RPMI7951 (cell line): ENCODE data around the gene STYK1. TPM values are rescaled to one million over a fixed set of nuclear protein-coding genes. Genes with fewer than 3 reads are reported as not detected.
A peak's percentile ranks its signal among the peaks of the same experiment; 100 is the strongest.
"Not testable (repeated sequence)": the region's sequence is repeated elsewhere in the genome, so short reads cannot be mapped to it uniquely, and the experiment has no call there.

Experiments used
- DNase-seq: peaks from one replicate; pipeline ENCODE4 v3.0.0-alpha.2; 2012; ENCODE audit warnings: low read depth
- total RNA-seq: library from RNA; depleted of rRNA; stranded (reverse); fragments of >200 nt; shearing (Covaris generic); gene quantifications from 2 replicates; pipeline ENCODE4 v1.2.3, GENCODE V29; 2014

Gene STYK1
- total RNA-seq, 1 experiment from 2014 or later = 0.84 TPM

DNA sequence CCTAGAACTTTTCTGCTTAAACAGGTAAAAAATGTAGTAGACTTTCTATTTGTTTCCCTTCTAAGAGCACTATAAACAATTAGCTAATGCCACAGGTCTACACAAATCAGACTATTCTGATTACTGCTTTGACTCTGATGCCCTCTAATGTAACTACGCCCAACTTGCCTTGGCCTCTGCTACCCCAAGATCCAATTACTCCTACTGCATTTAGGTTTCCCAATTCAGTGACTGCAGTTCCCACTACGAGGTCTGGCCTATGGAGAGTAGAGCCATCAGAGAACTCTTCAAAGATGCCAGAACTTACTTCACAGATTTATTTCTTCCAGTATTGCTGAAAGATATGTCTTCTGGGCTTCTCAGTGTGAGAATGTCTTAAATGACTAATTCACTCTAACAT is 15.3 kb upstream of the STYK1 start:
- no peak for DNase-seq

DNA sequence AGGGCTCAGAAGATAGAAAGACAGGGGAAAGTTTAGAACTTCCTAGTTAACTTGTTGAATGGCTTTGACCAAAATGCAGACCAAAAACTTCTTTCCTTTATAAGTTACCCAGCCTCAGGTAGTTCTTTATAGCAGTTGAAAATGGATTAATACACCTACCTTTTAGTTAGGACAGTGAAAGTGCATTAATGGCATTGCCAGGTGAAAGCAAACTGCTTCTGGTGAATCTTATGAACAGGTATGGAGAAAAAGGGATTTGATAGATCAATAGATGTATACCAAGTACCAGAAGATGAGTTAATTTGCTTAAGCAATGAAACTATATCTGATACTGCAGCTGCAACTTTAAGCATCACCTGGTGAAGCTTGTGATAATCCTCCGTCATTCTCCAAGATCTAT is 14.2 kb upstream of the STYK1 start:
- DNase-seq = no peak

DNA sequence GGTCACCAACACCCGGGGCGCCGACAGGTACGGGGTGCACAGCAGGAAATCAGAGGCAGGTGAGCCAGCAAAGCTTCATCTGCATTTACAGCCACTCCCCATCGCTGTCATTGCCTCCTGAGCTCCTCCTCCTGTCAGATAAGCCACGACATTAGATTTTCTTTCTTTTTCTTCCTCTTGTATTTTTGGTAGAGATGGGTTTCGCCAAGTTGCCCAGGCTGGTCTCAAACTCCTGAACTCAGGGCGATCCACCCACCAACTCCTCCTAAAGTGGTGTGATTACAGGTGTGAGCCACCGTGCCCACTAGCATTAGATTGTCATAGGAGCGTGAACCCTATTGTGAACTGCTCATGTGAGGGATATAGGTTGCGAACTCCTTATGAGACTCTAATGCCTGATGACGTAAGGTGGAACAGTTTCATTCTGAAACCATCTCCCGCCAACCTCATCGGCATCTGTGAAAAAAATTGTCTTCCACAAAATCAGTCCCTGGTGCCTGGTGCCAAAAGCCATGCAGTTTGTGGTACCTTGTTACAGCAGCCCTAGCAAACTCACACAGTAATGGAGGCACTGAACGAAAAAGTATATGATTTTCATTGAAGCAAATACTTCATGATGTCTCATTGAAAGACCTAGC is 1.5 kb downstream of the STYK1 start:
- no peak for DNase-seq

DNA sequence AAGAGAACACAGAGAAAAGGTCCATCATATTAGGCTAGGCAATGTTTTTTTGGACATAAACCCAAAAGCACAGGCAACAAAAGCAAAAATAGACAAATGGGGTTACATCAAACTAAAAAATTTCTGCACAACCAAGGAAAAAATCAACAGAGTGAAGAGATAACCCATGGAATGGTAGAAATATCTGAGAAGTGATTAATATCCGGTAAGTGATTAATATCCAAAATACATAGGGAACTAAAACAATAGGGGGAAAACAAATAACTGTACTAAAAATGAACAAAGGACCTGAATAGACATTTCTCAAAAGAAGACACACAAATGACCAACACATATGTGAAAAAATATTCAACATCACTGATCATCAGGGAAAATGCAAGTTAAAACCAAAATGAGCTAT is 4.3 kb downstream of the STYK1 start:
- DNase-seq = no peak

DNA sequence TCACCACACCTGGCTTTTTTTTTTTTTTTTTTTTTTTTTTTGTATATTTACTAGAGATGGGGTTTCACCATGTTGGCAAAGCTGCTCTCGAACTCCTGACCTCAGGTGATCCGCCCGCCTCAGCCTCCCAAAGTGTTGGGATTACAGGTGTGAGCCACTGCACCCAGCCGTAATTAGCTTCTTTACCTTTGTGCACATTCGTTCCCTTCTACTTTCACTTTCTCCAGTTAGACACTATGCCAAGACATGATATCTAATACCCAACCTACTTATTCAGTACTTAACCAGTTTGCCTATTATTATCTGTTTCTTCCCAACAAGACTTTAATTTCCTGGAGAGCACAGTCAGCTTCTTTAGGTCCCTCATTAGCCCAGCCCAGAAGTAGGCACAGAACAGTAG is 5.3 kb downstream of the STYK1 start:
- DNase-seq = no peak

DNA sequence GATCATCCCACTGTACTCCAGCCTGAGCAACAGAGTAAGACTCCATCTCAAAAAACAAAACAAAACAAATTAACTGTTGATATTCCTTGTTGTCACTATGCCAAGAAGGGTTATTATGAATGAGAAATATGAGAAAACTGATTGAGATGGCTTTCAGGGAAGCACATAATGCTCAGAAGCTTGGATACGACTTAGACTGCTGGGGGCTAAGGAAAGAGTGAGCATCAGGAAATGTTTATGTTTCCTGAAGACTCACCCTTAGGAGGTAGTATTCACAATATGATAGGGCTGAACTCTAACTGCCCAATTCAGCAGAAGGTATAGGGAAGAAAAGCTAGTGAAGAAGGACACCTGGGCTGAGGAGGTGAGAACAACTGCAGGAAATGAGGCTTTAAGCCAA is 6.3 kb downstream of the STYK1 start:
- DNase-seq = no peak

DNA sequence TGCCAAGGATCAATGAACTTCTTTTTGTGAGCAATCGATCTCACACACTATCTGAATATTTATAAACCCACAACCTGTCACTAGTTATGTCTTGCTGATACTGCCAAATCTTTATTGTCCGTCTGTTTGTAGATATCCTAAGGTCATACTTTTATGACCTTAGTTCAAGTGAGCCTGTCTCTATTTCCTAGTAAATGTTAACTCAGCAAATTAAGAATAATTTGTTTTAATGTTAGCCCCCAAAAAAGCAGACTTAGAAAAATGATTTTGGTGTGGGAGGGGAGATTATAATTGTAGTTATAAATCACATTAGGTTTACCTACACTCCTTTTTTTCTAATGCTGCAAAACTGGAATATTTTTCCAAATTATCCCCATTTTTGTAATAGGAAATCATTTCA is 9.4 kb downstream of the STYK1 start:
- no peak for DNase-seq

DNA sequence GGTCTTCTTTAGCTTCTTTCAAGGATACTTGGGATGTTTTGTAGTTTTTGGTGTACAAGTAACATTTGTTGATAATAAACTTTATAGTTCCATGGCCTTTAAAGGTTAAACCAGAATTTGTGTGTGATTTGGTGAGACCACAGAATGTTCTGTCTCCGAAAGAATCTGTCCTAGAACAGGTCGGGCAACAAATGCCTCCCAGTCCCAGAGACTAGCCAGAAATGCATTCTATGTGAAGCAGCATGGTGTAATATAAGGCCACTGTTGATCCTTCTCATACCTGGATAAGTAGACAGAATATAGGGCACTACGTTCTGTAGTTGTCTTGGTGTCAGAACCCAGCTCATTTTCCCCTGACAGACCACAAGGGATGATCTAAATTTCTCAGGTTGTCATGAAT is 10.0 kb downstream of the STYK1 start:
- no peak for DNase-seq

DNA sequence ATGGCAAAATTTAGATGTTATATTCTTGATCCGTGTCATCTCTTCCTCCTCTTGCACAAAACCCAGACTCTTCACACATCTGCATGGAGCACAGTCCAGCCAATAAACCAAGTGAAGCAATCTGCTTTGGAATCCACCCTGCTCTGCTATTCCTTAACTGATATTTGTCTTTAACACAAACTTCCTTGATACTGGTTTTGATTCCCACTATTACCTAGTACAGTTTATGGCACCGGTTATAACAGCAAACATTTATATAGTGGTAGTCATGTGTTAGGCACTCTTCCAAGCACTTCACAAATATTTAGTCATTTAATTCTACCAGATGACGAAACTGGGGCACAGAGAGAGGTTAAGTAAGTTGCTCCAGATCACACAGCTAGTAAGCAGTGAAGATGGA is 12.5 kb downstream of the STYK1 start:
- peak; percentile 22 for DNase-seq

DNA sequence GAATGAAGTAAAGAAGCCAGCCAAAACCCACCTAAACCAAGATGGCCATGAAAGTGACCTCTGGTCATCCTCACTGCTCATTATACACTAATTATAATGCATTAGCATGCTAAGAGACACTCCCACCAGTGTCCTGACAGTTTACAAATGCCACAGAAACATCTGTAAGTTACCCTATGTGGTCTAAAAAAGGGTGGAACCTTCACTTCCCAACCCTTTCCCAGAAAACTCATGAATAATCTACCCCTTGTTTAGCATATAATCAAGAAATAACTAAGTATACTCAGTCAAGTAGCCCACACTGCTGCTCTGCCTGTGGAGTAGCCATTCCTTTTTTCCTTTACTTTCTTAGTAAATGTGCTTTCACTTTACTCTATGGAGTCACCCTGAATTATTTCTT is 19.8 kb downstream of the STYK1 start:
- no peak for DNase-seq

DNA sequence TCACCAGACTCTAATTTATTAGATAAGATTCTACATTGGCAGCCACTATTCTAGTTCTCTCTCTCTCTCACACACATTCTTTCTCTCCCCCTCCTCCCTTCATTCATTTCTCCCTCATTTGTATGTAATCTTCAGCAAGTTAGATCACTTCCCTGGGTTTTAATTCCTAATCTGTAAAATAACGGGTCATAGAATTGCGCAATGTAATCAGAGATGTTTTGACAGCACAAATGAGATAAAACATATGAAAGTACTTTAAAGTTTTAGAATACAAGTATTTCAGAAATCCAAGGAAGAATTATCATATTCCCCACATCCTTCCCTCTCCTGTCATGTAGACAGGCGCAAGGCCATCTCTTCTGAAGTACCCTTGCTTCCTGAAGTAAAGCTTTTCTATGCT is 21.7 kb downstream of the STYK1 start:
- DNase-seq = no peak

DNA sequence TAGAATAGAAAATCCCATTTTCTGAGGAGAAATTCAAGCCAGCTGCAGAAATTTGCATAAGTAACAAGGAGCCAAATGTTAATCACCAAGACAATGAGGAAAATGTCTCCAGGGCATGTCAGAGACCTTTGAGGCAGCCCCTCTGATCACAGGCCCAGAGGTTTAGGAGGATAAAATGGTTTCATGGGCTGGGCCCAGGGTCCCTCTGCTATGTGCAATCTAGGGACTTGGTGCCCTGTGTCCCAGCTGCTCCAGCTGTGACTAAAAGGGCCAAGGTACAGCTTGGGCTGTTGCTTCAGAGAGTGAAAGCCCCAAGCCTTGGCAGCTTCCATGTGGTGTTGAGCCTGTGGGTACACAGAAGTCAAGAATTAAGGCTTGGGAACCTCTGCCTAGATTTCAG is 27.3 kb downstream of the STYK1 start:
- not testable (repeated sequence) for DNase-seq

DNA sequence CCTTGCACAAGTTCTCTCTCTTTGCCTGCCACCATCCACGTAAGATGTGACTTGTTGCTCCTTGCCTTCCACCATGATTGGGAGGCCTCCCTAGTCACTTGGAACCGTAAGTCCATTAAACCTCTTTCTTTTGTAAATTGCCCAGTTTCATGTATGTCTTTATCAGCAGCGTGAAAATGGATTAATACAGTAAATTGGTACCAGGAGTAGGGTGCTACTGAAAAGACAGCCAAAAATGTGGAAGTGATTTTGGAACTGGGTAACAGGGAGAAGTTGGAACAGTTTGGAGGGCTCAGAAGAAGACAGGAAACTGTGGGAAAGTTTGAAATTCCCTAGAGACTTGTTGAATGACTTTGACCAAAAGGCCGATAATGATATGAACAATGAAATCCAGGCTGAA is 27.9 kb downstream of the STYK1 start:
- no peak for DNase-seq

DNA sequence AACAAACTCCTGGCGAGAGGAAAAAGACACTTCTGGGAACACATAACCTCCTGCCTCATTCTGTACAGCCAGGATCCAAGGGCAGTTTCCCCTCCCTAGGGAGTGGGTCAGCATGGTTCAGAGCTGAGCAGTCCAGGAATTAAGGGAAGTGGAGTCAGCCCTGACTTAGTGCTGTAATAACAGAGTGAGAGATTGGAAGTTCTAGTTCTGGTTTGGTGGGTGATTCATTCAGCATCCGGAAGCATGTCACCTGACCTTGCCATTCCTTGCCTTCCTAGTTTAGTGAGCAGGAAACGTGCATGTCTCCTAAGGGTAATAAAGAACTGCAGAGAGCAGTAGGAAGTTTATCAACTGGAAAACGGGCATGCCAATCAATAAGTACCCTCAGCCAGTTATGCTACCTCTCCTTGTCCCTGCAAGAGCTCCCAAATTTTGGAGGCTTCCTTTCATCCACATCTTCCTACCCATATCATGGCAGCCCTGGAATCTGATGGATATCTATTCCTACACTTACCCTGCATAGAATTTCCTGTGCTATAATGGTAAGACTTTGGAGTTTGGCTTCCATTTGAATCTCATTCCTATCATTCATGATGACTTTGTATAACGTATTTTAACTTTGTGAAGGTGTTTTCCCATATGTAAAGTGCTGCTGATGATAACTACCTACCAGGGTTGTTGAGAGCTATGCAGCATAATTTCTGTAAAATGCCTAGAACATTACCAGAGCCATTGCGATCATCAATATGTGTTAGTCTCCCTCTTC is 31.9 kb downstream of the STYK1 start:
- peak; percentile 57 for DNase-seq

DNA sequence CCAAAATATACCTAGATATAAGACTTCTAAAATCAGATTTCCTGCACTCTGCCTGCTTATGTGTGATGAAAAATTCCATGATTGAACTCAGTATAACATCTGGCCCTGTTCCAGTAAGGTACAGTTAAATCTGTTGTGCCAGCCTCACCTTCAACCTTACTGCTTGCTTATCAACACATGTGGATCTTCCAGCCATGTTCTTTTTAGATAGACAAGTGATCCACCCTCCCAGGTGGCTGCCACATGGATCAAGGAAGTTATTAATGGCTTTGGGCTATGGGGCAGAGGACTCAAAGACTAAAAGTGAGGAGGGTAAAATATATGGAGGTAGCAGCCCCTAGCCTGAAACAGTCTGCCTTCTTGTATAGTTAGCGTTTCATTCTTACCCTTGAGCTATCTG is 35.1 kb downstream of the STYK1 start:
- DNase-seq = no peak

DNA sequence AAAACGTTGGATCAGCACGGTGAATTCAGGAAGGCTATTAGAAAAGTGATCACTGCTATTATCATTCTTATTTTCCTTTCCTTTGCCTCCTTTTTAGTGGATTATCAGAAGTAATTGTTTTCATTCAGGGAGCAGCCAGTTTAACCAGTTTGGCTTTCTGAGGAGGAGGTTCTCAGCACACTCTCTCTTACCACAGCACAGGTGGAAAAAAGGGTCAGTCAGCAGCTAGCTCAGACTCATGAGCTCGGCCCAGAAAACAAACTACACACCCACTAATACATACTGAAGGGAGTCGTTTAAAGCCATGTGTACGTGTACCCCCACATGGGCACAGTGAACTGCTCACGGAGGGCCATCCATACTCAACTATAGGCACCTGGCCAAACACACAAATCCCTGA is 37.2 kb downstream of the STYK1 start:
- DNase-seq = no peak

DNA sequence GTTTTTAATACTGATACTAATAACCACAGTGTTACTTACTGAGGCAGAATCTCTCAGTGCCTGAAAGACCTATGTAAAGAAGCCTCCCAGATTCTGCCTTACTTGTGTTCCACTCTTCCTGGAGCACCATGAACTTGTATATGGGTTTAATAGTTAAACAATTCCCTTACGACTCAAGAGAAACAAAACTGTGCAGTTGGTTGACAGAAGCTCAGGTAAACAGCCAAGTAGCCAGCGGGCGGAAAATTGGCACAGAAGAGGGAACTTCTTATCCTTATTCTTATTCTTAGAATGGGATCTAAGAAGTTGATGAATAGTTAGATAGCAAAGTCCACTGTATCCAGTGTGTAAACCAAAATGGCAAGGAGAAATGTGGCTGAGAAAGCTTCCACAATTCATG is 37.7 kb downstream of the STYK1 start:
- DNase-seq = no peak

DNA sequence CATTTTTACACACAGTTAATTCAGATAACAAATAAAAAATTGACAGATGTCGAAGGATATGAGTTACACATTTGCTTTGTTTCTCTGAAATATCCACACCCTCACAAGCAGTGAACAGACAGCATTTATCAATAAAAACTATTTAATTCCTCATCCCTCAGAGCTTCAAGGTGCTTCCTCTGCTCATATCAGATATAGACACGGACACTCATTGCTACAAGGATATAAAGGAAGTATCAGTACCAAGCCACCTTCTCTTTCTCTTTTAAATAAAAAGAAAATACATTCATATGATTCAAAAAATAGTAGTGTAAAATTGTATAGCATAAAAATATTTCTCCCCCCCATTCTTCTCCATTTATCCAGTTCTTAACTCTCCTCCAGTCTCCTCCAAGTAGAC is 38.5 kb downstream of the STYK1 start:
- DNase-seq = no peak

DNA sequence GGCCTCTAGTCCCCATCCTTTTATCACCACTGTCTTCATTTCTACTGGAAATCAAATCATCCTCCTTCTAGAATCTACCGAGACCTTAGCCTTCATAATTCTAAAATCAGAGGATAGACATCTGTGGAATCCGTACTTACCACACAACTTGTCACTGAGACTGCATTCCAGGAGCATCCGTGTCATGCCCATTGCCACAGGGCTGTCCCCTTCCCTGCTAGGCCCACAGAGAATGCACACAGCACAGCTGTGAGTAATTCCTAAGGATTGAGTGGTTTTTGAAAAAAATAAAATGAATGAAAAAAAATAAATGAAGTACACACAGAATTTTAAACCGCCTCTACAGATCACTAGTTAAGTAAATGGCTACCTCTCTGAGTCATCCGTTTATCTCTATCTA is 39.4 kb downstream of the STYK1 start:
- peak; percentile 87 for DNase-seq

DNA sequence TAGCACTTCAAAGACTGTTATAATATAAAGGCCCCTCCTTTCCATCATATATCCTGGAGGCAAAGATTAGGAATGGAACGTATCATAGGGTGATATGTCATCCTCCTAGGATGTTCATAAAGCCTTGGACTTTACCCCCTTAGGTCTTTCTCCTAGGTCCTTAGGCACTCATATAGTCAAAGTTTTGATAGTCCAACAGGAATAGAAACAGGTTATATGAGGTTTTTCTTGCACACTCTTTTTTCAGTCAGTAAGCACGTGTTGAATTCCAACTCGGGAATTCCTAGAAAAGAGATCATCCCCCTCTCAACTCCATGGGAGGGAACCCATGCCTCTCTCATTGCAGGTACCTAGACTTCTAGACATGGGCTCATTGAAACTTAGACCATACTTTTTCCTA is 40.3 kb downstream of the STYK1 start:
- DNase-seq = no peak

DNA sequence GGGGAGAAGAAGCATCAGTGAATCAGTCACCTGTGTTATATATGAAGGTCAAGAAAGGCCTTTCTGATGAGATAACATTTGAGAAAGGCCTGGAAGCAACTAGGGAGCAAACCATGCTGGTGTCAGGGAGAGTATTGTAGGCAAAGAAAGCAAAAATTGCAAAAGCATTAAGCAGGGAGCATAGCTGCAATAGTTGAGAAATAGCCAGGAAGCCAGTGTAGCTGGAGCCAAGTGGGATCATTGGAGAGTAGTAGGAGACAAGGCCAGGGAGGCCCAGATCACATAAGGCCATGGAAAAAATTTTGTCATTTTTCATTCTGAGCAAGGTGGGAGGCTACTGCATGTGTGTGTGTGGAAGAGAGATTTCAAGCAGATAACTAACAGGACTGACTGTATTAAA is 41.6 kb downstream of the STYK1 start:
- no peak for DNase-seq

DNA sequence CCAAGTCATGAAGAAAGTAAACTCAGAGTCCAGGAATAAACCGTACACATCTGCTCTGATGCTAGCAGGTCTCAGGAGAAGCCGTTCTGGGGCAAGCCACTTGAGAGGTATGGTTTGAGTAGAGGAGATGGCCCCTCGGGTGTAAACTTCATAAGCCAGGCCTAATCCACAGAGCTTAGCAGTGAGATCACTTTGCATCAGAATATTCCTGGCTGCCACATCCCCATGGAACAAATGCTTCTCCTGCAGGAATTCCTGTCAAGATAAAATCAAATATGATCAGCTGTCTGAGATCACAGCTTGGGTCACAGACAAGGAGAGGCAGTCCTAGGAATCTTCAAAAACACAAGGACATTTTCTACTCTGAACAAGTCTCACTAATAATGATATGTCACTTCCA is 49.2 kb downstream of the STYK1 start:
- no peak for DNase-seq

DNA sequence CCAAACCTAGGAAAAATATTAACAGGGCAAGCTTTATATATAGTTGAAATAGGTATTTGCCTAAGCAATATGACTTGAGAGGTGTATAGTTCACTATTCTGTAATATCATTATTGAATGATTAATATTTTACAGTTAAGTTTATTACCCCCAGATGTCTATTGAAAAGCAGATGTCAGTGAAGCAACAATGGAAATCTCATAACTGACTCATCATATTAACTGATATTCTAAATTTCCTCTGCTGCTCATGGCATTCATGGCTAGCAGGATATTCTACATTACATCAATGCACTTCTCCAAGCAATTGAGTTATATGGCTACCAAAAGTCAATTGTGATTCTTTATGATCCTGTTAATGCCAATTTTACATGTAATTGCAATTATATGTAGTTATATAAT is 50.7 kb downstream of the STYK1 start:
- DNase-seq = no peak

DNA sequence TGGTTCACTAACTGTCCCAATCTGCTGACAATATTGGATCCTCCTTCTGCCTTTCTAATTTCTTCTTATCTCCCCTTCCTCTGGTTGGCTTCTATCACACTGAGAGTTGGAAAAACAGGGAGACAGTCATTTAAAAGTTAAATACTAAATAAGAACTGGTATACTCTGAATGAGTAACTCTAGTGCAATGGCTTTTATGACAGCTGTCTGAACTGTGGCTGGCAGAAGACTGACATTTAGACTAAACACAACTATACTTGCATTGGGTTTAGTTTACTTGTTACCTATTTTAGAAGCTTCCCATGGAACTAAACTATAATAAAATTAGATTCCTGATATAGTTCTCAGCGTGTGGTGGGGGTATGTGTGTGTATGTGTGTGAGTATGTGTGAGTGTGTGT is 52.6 kb downstream of the STYK1 start:
- no peak for DNase-seq
